Measurements from ENCODE around the gene CELF2.

CELF2 gene

DNA sequence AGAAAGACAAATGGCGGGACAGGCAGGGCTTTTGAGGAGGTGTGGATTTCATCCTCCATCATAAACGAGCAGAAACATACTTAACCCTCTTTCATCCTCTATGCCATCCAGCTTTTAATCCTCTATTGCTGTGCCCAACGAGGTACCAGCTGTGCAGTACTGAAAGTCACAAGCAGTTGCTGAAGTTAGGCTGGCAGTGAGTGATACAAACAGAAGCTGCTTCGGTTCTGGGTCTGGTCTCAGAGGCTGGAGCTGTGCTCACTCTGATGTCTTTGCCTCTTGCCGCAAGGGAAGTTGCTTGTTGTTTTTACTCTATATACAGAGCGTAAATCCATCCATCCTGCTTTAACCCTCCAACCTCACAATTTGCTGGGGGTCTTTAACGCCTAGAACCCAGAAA lies 235.2 kb downstream of the CELF2 start:
- no peak for DNase-seq

DNA sequence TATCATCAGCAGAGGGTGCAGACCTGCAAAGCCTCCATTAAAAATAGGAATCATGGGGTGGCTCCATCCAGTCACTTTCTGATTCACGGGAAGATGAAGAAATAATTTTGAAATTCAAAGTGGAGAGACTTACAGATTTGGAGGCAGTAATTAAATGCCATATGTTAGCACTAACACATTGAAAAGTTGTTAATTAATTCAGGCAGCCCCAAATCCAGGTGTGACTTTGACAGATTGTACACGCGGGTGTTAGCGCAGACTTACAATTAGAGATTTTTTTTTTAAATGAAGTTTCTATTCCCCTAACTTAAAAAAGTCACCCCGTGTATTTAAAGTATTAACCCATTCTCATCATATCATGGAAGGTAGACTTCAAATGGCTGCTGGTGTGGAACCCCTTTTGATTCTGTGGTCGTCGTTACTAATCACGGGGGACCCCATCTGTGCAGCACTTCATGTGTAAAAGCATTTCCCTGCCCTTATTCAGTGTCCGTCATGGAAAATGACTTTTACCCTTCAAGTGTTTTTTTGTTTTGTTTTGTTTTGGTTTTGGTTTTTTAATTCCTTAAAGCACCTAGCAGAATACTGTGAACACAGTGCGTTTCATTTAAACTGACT lies 235.8 kb downstream of the CELF2 start:
- DNase-seq = no peak

DNA sequence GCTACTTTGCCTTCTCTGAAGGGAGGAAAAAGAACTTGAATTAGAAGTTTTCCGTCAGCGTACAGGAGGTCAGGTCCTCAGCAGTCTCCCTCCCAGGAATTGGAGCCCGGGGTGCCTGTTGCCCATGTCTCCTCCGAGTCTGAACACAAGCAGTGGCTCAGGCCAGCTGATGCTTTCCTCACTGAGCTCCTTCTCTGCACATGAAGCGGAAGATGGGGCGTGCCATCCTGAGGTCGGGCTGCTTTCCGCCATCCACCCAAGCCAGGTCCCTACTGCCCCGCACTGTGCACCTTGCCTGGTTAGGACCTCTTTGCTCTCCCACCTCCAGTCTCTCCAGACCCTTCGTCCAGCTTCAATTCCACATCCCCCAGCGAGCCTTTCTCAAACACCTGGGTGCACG lies 237.5 kb downstream of the CELF2 start:
- DNase-seq = no peak

DNA sequence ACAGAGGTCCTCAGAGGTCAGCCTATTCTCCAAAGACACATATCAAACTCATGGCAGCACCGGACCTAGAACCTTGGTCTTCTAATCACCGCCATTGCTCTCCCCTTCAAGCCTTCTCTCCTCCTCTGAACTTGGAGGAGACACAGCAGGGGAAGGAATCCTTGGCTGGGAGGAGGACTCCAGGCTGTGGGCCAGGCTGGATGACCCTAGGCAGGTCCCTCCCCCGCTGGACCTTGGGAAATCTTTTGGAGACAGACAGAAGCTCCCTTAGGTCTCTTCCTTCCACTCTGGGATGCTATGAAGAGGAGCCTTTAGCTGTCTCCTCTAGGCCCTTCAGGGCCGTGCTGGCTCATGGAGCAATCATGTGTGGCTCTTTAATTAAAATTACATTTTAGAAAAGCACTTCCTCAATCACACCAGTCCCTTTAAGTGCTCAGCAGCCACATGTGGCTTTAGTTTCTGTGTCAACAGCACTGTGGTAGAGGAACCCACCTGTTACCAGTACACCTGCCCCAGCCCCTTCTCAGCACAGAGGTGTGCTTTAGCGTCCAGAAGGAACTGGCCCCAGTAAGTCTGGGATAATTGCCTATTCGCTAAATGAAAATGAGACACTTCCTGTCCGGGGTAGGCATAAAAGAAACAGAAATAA lies 238.2 kb downstream of the CELF2 start:
- DNase-seq = no peak

DNA sequence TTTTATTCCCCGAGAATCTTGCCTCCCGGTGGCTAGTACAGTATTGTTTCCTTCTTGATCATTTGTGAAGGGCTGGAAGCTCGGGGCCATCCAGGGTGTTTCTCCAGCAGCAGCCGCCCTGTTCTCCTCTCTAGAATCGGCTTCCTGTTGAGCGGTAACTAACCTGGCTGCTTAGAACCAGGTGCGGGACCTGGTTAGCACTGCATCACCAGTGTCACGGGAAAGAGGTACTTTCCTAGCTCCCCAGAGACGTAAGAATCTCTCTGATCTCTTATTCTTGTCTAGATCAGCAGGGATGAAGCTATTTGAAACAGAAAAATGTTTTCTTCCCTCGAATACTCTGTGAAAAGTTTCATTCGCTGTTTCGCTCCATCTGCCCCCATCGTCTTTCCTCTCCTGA lies 239.2 kb downstream of the CELF2 start:
- no peak for DNase-seq

DNA sequence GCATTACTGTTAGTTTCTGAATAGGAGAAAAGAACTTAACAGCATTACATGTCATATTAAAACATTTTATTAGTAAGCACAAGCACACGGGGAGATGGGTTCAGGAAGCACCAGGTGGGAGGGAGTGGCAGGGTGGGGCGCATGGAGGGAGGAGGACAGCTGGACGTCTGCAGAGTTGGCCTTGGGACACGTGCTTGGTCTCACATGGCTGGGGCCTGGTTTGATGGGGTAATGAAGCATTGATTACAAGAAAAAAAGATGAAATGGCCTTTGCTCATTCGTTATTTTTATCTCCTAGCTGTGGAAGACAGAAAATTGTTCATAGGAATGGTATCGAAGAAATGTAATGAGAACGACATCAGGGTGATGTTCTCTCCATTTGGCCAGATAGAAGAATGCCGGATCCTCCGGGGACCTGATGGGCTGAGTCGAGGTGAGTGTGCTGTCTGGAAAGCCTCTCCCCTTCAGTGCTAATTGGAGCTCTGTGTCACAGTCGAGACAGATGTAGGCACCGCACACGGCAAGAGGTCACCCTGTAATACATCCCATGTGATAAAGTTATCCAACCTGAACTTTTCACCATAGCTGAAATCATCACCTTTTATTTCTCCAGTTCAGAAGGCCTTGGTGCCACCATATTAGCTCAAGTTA lies 239.9 kb downstream of the CELF2 start:
- DNase-seq = no peak

DNA sequence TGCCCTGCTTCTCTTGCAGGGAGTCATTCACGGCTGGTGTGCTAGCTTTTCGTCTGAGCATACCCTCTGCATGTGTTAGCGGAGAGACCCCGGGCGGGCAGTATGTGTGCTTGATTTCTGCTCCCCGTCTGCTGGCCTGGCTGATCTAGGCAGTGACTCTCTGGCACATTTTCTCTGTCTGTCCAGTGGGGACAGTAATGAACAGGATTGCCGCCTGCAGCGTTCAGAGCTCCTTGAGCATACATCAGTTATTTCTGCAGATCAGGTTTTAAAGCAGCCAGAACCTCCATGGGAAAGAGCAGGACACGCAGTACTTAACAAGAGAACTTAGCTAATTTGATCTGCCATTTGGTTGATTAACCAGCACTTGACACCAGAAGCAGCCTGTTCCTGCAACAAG lies 242.5 kb downstream of the CELF2 start:
- peak in 1 of 14 donors; percentile 53 for DNase-seq

DNA sequence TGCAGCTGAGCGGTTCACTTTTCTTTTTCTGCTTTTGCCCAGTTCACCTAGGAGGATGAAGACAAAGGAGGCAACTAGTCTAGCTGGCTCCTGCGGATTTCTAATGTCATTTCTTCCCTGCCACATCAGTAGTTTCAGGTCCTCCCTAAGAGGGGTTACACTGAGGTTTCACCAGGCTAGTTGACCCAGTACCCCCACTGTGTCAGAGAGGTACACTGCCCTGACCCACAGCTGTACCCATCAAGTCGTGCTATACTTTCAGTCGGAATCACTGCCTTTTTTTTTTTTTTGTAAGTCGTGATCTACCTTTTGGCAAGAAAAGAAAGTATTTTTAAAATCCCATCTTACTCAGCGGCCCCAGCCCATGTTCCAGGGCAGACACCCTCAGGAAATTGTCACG lies 243.5 kb downstream of the CELF2 start:
- DNase-seq = no peak

DNA sequence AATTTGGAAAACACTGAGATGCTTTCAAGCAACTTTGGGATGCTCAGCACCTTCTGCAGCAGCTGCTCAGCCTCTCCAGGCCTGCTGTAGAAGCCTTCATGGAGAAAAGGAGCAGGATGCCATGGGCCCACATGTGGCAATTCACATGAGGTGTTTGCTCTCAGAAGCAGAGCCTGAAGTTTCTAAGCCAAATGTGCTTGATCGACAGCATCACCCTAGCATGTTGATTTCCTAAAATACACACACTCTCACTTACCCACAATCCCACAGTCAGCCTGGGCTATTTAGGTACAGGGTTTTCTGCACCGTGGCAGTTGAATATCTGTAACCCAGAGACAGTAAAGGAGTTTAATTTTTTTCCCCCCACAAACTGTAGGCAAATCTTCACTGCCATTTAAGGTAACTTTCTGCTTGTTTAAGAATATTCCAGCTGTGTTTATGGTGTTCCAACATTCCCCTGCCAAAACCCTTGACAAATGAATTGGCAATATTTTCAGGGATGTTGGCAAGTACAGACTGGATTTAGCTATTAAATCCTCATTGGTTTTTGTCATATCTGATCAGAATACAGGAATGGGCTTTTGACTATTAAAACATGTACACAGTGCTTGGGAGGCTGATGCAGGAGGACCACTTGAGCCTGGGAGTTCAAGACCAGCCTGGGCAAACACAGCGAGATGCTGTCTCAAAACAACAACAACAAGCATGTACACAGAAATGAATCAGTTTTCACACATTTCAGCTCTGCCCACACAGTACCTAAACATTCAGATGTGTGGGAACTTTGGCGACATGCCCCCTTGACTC lies 244.2 kb downstream of the CELF2 start:
- no peak for DNase-seq

DNA sequence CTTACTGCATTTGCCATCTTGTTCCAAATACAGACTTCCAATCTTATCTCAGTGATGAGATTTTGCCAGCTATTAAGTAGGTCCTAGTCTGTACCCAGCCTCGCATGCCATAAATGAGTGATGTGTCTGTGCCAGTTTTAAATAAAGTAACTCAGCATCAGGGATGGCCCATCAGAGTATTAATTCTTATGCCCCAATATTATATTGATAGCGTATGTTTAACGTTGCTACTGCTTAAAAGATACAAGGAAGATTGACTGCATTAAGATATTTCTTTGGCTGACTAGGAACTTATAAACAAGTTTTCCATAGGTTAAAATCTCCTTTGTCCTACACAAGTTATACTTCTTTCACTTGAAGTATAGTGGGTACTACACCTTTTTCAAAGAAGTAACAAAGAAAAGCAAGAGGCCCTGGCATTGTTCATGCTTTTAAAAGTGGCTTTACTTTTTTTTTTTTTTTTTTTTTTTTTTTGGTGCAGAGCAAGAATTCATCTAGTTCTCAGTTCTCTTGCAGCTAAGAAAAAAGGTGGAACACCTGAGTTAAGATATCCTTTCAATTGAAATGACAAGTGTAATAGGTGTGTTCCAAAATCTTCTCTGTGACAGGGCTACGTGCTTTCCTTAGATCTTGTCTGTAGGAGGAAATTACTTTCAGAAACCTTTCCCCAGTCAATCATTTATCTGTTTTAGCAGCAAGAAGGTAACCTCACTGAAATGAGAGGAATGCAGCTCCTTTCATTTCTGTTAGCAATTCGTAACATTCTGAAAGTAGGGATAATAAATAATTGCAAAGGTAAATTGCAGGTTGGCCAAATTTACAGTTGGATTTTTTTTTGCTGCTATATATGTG lies 245.0 kb downstream of the CELF2 start:
- DNase-seq = no peak

DNA sequence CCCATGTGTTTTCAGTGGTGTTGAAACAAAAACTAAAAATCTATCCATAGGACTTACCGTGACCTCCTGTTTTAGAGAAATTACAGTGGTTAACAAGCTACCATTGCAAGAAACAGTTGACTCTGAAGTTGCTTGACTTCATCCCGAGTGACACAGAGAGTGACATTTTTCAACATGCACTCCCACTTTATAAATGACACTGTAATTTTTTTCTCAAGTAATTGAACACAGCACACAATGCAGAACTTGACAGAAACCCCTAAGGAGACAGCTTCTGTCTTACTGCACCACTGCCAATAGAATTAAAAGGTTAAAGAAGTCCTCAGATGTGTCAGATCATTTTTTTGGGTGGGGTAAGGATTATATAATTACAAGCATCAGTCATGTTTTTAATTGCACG lies 246.1 kb downstream of the CELF2 start:
- DNase-seq = peak in 1 of 14 donors; percentile 16

DNA sequence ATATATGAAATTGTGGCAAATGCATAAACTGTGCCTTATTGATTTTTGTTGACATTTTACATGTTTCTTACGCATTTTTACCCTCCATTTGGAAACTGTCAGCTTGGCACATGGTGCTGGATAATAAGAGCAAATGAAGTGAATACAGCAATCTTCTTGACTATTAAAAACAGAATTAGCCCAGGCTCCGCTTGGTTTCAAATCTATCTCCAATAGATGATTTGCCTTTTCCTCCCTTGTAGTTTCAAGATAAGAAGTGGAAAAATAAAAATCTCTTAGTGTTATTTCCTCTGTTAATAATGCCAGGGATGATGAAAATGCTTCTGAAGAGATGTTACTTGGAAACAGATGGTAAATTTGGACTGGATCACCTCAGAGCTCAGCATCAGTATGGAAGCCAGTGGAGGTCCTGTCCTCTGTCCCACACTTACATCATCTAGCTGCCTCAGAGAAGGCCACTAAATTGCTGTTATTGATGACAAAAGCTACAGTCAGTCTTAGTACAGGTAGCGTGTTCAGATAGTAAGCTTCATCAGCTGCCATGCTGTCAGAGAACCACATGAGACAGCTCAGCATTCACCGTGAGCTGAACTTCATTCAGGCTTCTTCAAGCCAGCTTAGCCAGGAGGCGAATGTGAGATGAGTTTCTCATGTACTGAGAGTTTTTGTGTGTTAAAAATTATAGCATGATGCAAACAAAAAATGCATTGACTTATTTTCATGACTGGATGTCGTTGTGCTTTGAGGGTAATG lies 246.8 kb downstream of the CELF2 start:
- peak in 1 of 14 donors; percentile 63 for DNase-seq

DNA sequence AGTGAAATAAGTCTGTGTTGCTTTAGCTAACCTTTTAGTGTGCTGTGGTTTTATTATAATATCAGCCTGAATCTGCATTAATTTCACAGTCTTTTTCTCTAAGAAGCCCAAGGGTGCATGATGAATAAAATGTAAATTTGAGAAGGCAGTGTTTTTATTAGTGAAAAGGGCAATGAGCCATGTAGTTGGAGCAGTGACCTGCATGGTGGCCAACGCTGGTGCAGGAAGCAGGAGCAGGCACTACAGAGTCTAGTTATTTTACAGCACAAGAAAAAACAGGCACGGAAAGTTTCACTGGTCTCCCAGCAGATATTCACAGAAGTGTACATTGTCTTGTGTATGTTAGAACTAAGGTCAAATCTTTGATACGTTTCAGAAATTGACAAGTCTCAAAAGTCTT lies 247.8 kb downstream of the CELF2 start:
- DNase-seq = peak in 1 of 14 donors; percentile 4

DNA sequence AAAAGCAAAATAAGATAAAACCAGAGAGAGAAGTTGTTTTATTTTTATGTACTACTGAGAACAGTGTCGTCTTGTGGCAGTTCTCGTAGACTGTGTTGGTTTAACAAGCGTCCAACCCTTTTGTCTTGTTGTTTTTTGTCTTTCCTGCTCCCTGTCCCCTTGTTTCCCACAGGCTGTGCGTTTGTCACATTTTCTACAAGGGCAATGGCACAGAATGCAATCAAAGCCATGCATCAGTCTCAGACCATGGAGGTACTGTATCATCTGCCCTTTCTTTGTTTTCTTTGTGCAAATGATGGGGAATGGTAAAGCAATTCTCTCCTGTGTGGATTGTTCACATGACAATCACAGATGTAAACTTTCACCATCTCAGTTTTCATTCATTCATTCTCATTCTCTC lies 248.8 kb downstream of the CELF2 start:
- no peak for DNase-seq

DNA sequence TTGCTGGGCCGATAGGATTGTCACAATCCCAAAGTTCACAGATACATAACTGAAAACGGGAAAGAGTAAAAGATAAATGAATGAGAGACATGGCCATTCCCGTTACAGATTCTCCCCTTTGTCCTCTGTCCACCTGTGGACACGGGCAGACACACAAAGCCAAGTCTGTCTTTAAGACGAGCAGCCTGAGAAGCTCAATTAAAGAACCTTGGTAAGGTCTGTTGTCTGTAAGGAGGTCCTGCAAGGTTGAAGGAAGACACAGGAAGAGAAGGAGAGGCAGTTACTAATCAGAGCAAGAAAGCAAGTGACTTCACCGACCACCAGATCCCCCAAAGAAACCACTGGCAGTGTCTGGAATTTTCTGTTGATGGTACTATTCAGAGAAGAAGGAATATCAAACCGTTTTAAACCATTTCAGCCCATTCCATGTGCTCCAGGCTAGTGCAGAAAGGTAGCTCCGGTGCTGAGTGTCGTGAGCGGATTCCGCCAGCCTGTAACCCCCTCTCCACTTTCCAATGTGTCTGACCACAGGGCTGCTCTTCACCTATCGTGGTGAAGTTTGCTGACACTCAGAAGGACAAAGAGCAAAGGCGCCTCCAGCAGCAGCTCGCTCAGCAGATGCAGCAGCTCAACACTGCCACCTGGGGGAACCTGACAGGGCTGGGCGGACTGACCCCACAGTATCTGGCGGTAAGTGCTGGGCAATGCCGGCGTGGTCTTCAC lies 252.6 kb downstream of the CELF2 start:
- DNase-seq = peak in 11 of 14 donors; percentile 16 to 56 (median 32)

DNA sequence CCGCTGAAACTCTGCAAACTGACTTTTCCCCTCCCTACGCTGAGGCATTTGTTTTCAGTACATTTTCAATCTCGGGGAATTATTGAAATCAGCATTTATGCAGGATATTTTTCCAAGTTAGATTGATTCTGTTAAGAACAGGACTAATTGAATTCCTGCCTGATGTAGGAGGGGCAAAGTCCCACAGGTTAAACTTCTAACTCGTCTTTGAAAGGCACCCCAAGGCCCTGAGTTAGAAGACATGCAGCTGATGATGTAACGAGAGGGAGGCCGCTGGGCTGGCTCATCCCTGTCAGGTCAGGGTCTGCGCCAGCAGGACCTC lies 253.1 kb downstream of the CELF2 start:
- no peak for DNase-seq

DNA sequence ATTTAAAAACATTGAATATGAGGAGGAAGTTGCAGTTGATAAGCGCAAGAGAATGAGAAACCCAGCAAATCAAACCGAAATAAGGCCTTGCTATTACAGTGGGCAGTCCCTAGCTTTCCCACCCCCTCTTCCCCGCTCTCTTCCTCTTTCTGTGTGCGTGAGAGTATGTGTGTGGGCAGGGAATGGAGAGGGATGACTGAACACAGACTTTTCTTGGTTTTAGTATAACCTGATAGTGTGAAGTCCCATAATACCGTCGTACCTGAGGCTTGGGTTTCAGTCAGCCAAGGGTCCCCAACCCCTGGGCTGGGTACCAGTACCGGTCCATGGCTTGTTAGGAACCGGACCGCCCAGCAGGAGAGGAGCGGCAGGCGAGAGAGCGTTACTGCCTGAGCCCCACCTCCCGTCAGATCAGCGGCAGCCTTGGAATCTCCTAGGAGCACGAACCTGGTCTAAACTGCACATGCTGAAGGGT lies 255.3 kb downstream of the CELF2 start:
- DNase-seq = no peak

DNA sequence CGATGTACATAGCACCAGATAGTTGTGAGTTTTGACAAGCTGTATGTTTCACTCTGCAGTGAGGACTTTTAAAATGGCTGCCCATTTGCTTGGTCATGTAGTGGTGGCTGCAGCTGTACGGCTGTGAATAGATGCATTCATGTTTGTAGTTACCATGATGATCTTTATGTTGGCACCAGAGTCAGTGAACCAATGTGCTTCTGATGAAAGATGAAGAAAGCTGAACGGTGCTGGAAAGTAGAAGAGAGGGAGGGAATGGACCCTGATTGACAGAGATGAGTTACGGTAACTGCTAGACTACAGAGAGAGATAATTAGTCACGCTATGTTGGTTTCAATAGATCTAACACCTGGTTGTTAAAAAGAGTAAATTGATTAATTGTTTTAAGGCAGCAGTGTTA lies 256.8 kb downstream of the CELF2 start:
- no peak for DNase-seq

DNA sequence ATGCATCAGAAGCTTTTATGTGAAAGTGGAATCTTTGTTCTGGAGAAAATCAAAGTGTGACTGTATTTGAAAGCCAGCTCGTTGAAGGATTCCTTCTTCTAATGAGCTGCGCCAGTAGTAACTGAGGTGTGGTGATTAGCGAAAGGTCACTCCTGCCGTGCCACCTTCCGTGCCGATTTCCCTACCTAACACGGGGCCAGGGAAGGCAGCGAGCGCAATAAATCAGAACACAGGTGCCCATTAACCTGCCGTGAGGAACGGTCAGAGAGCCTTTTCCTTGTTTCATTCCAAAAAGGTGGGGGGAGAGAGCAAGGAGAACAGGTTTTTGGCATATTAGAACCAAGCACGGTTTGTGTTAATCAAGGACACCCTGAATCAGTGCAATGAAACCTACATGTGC lies 258.0 kb downstream of the CELF2 start:
- DNase-seq = peak in 1 of 14 donors; percentile 4

DNA sequence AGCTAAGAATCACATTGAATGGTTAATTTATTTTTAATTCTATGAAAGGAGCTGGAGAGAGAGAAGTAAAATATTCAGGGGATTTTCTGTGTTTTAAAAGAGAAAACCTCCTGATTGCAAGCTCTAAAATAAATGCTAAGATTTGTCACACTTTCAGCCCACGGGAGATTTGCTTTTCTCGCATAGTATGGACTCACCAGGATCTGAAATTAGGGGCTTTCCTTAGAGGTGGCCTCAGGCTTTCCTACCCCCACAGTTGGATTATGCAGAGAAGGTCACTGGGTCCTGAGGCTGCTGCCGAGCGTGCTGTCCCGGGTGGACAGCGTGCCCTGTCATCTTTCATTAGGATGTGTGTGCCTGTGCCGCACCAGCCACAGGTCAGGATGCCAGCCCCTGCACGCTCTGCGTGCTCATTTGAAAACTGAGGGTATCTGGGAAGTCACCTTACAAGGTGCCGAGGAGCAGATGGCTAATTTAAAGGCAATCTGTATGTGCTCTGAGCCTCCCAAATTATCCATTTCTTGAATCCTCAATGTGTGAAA lies 258.8 kb downstream of the CELF2 start:
- peak in 1 of 14 donors; percentile 9 for DNase-seq

DNA sequence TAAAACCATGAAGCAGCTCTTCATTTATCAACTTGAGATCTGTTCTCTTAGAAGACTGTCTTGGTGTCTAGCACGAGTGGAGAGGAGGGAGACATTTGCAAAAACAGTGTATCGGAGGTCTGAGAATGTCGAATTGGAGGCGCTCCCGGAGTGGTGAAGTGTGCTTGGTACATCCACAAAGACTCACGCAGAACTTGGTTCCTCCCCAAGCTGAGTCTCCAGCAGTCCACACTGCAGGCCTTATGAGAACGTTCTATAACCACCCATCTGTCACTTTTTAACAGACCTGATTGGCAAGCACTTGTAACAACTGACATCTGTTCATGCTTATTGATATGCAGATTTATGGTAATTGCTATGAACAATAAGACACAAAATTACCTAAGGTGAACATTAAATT lies 261.6 kb downstream of the CELF2 start:
- DNase-seq = no peak
